OCI-LY7 (cell line): Measurements from ENCODE around the gene CCL21.

ENCODE experiments used
- CTCF ChIP-seq: fragments of 200-600 bp; sonication (generic); conservative IDR thresholded peaks from 2 replicates; pipeline ENCODE4 v1.5.1; 2014; ENCODE audit warnings: mild to moderate bottlenecking, antibody characterized with exemption, low read length, moderate library complexity, mixed read lengths
- EZH2phosphoT487 ChIP-seq: fragments of 200-600 bp; sonication (generic); IDR thresholded peaks from 2 replicates; pipeline ENCODE4 v1.6.1; 2018; ENCODE audit warnings: low read depth, borderline replicate concordance, mild to moderate bottlenecking, mixed run types, antibody characterized with exemption, low read length, moderate library complexity, mixed read lengths

GRCh38 chr9:34686732-34687131 is 23.2 kb downstream of the CCL21 start:
- TF ChIP-seq CTCF (no peak), EZH2phosphoT487 (no peak)
